Stimulated activated naive CD8-positive, alpha-beta T cell treated with anti-CD3 and anti-CD28 coated beads, Interleukin-15, amount 100 ng/mL, for 72 hours (primary cell): ENCODE measurements around the gene SWSAP1.
"Not testable (repeated sequence)": the region's sequence is repeated elsewhere in the genome, so short reads cannot be mapped to it uniquely, and the experiment has no call there.

Experiments used
- ATAC-seq: fragments of 150-1000 bp; cut with Tn5 transposase; 2 replicates; pipeline ENCODE4 v1.10.0; 2021; ENCODE audit warnings: mild to moderate bottlenecking, moderate library complexity
- DNase-seq, 2 donors: peaks; one replicate each; pipeline ENCODE4 v3.0.0; 2021 to 2022
- H3K27ac Mint-ChIP-seq, 2 donors: one replicate each; pipeline ENCODE4 v1.8.0; 2022; ENCODE audit warnings: mild to moderate bottlenecking in 2 of 2, mixed read lengths in 2 of 2, moderate library complexity in 2 of 2
- H3K27me3 Mint-ChIP-seq: one replicate; pipeline ENCODE4 v1.8.0; 2022; ENCODE audit warnings: mixed read lengths
- H3K4me1 Mint-ChIP-seq: one replicate; pipeline ENCODE4 v1.8.0; 2022; ENCODE audit warnings: mild to moderate bottlenecking, mixed read lengths
- H3K4me3 Mint-ChIP-seq, 2 donors: one replicate each; pipeline ENCODE4 v1.8.0; 2022; ENCODE audit warnings: mild to moderate bottlenecking in 2 of 2, mixed read lengths in 2 of 2, moderate library complexity in 1 of 2
- H3K9me3 Mint-ChIP-seq, 2 donors: one replicate each; pipeline ENCODE4 v1.8.0; 2022; ENCODE audit warnings: mixed read lengths in 2 of 2

The SWSAP1 gene

GRCh38 chr19:11374433-11375142 lies at the start of gene SWSAP1:
SWSAP1 (plus strand) TSS chr19:11374666; CDS start chr19:11374681, 15 bp downstream.
- no peaks in the 10 kb centered on the region for H3K27me3 Mint-ChIP-seq
- no peak within 1 kb of the TSS for H3K4me3 Mint-ChIP-seq
- no peaks in the 10 kb centered on the region for H3K9me3 Mint-ChIP-seq
- peaks cover 31% of the 10 kb centered on the region for H3K4me1 Mint-ChIP-seq
- no peak within 1 kb of the TSS for H3K27ac Mint-ChIP-seq
- DNase-seq, result peak; percentile 98 to 99
- peak; percentile 94 for ATAC-seq

GRCh38 chr19:11324748-11325389 lies 49.6 kb upstream of the SWSAP1 start:
- peak overlapping the region; percentile 75 to 77 for H3K4me3 Mint-ChIP-seq

GRCh38 chr19:11325544-11325943 lies 48.9 kb upstream of the SWSAP1 start:
- no peaks in the 10 kb centered on the region for H3K9me3 Mint-ChIP-seq
- peaks cover 26% of the 10 kb centered on the region for H3K4me1 Mint-ChIP-seq
- H3K4me3 Mint-ChIP-seq, result no peak overlapping the region
- DNase-seq (no peak), ATAC-seq (no peak)
- H3K27me3 Mint-ChIP-seq, result peaks cover 23% of the 10 kb centered on the region
- no peak overlapping the region for H3K27ac Mint-ChIP-seq

More at GRCh38 chr19:11324748-11325389, 49.6 kb upstream of the SWSAP1 start:
- Mint-ChIP-seq H3K27me3 (peaks cover 29% of the 10 kb centered on the region), H3K27ac (peak overlapping the region; percentile 96), H3K9me3 (no peaks in the 10 kb centered on the region), H3K4me1 (peaks cover 26% of the 10 kb centered on the region)
- DNase-seq (no peak), ATAC-seq (no peak)

GRCh38 chr19:11330127-11330526 lies 44.3 kb upstream of the SWSAP1 start:
- Mint-ChIP-seq H3K4me1 (no peaks in the 10 kb centered on the region), H3K4me3 (no peak overlapping the region), H3K27me3 (no peaks in the 10 kb centered on the region), H3K9me3 (peaks cover 0 to under 1% of the 10 kb centered on the region in 2 donors), H3K27ac (no peak overlapping the region)
- DNase-seq, result no peak
- no peak for ATAC-seq

- H3K4me3 Mint-ChIP-seq, result no peak overlapping the region
- no peak for ATAC-seq
- H3K27ac Mint-ChIP-seq, result no peak overlapping the region
- no peaks in the 10 kb centered on the region for H3K4me1 Mint-ChIP-seq
- no peaks in the 10 kb centered on the region for H3K27me3 Mint-ChIP-seq
- H3K9me3 Mint-ChIP-seq, result peaks cover 0 to 6% of the 10 kb centered on the region in 2 donors
- no peak for DNase-seq
These were observed 43.0 kb upstream of the SWSAP1 start for GRCh38 chr19:11331502-11331901.

- H3K4me3 Mint-ChIP-seq, result no peak overlapping the region
- no peak overlapping the region for H3K27ac Mint-ChIP-seq
- H3K27me3 Mint-ChIP-seq, result no peaks in the 10 kb centered on the region
- ATAC-seq (no peak), DNase-seq (no peak)
- H3K4me1 Mint-ChIP-seq, result peaks cover 9% of the 10 kb centered on the region
- peaks cover 0 to 6% of the 10 kb centered on the region in 2 donors for H3K9me3 Mint-ChIP-seq
These were observed 41.6 kb upstream of the SWSAP1 start for GRCh38 chr19:11332822-11333221.

- not testable (repeated sequence) for H3K9me3 Mint-ChIP-seq, H3K27ac Mint-ChIP-seq, DNase-seq, H3K27me3 Mint-ChIP-seq, H3K4me3 Mint-ChIP-seq, ATAC-seq
- peaks cover 19% of the 10 kb centered on the region for H3K4me1 Mint-ChIP-seq
These were observed 40.6 kb upstream of the SWSAP1 start for GRCh38 chr19:11333838-11334237.

- no peak overlapping the region for H3K4me3 Mint-ChIP-seq
- no peaks in the 10 kb centered on the region for H3K27me3 Mint-ChIP-seq
- H3K4me1 Mint-ChIP-seq, result peaks cover 30% of the 10 kb centered on the region
- H3K27ac Mint-ChIP-seq, result no peak overlapping the region
- DNase-seq, result no peak
- peaks cover 0 to 6% of the 10 kb centered on the region in 2 donors for H3K9me3 Mint-ChIP-seq
- no peak for ATAC-seq
These were observed 38.9 kb upstream of the SWSAP1 start for GRCh38 chr19:11335449-11336146.

- Mint-ChIP-seq H3K27ac (no peak overlapping the region), H3K4me1 (peaks cover 30% of the 10 kb centered on the region), H3K4me3 (no peak overlapping the region), H3K9me3 (peaks cover 0 to 6% of the 10 kb centered on the region in 2 donors), H3K27me3 (no peaks in the 10 kb centered on the region)
- DNase-seq (no peak), ATAC-seq (no peak)
These were observed 37.4 kb upstream of the SWSAP1 start for GRCh38 chr19:11337080-11337479.

- Mint-ChIP-seq H3K4me3 (no peak overlapping the region), H3K27ac (no peak overlapping the region), H3K9me3 (peaks cover 0 to 6% of the 10 kb centered on the region in 2 donors), H3K4me1 (peaks cover 30% of the 10 kb centered on the region), H3K27me3 (no peaks in the 10 kb centered on the region)
- ATAC-seq (no peak), DNase-seq (no peak)
These were observed 36.3 kb upstream of the SWSAP1 start for GRCh38 chr19:11338121-11338520.

- Mint-ChIP-seq H3K4me1 (peaks cover 30% of the 10 kb centered on the region), H3K9me3 (peaks cover 0 to 6% of the 10 kb centered on the region in 2 donors), H3K4me3 (peak overlapping the region; percentile 82 to 89), H3K27me3 (no peaks in the 10 kb centered on the region), H3K27ac (no peak overlapping the region)
- ATAC-seq, result no peak
- DNase-seq, result no peak
These were observed 35.8 kb upstream of the SWSAP1 start for GRCh38 chr19:11338569-11339253.

- Mint-ChIP-seq H3K27me3 (no peaks in the 10 kb centered on the region), H3K4me1 (peaks cover 35% of the 10 kb centered on the region), H3K9me3 (peaks cover 0 to 6% of the 10 kb centered on the region in 2 donors), H3K4me3 (peak within 1 kb of the TSS; percentile 82 to 89), H3K27ac (no peak within 1 kb of the TSS)
- ATAC-seq (peak; percentile 97), DNase-seq (peak; percentile 64 to 74)
These were observed 35.0 kb upstream of the SWSAP1 start, which contains the start of gene RAB3D for GRCh38 chr19:11339254-11340098. RAB3D (minus strand) TSS chr19:11339657; CDS start chr19:11337399, 2,258 bp downstream.

GRCh38 chr19:11340099-11340467 lies 34.4 kb upstream of the SWSAP1 start:
- peak overlapping the region; percentile 82 to 89 for H3K4me3 Mint-ChIP-seq
- not testable (repeated sequence) for DNase-seq, H3K27ac Mint-ChIP-seq, H3K27me3 Mint-ChIP-seq, H3K9me3 Mint-ChIP-seq, ATAC-seq
- H3K4me1 Mint-ChIP-seq, result peaks cover 41% of the 10 kb centered on the region

GRCh38 chr19:11342429-11342828 lies 32.0 kb upstream of the SWSAP1 start:
- no peak for ATAC-seq
- Mint-ChIP-seq H3K9me3 (no peaks in the 10 kb centered on the region), H3K4me3 (no peak overlapping the region), H3K27me3 (no peaks in the 10 kb centered on the region), H3K27ac (no peak overlapping the region), H3K4me1 (peaks cover 59% of the 10 kb centered on the region)
- DNase-seq, result no peak
